NB4 (cell line): ENCODE measurements around the gene SH3PXD2A.

Experiments
- CTCF ChIP-seq: IDR thresholded peaks from one replicate; pipeline ENCODE4 v1.5.1; 2012; ENCODE audit warnings: low read depth, low read length
- MYC ChIP-seq: IDR thresholded peaks from 2 replicates; pipeline ENCODE4 v1.6.1; 2011; ENCODE audit warnings: low read depth, low read length
- POLR2A ChIP-seq: IDR thresholded peaks from 2 replicates; pipeline ENCODE4 v1.6.1; 2011; ENCODE audit warnings: mild to moderate bottlenecking; ENCODE audit not compliant: insufficient read length; ENCODE audit errors: extremely low read depth
- TF ChIP-seq, protein P1 (sequence below): IDR thresholded peaks from 2 replicates; pipeline ENCODE4 v1.6.1; 2011; ENCODE audit warnings: low read depth, low read length

DNA sequence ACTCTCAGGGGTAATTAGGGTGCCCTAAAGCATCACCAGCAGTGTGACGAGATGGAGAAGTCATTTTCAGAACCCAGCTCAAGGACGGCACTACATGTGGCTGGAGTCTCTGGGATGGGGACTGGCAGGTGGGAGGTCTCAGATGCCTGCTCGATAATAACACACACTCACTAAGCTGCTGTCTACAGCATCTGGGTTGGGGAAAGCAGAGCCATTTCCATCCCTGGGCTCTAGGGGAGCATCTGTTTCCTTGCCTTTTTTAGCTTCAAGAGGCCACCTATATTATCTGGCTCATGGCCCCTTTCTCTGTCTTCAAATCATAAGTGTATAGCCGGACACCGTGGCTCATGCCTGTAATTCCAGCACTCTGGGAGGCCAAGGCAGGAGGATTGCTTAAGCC is 79.6 kb downstream of the SH3PXD2A start:
- TF ChIP-seq CTCF (no peak), POLR2A (no peak), MYC (no peak)
- TF ChIP-seq, protein P1, sequence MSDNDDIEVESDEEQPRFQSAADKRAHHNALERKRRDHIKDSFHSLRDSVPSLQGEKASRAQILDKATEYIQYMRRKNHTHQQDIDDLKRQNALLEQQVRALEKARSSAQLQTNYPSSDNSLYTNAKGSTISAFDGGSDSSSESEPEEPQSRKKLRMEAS: no peak
